ENCODE measurements around the gene SENP5. TPM values are rescaled to one million over a fixed set of nuclear protein-coding genes. Genes with fewer than 3 reads are reported as not detected.

The SENP5 gene
- total and polyA plus RNA-seq, 9 of the 15 experiments (the other 6 are each of a cell fraction or from before 2014, with no cell fraction given), result 18.3 to 59.7 (median 35.8) TPM

GRCh38 chr3:196969134-196969659 lies 101.5 kb downstream of the SENP5 start (continued):
- no peak for TF ChIP-seq CHD4 (IDR thresholded peaks at IDR 0.05; ENCODE audit: insufficient read depth, insufficient replicate concordance, low read depth, low read length, poor library complexity, severe bottlenecking)
- peak; percentile 94 for TF ChIP-seq ZNF592 (IDR thresholded peaks at IDR 0.05)
- no peak for TF ChIP-seq ZC3H8 (IDR thresholded peaks at IDR 0.05)
- TF ChIP-seq, protein P1, sequence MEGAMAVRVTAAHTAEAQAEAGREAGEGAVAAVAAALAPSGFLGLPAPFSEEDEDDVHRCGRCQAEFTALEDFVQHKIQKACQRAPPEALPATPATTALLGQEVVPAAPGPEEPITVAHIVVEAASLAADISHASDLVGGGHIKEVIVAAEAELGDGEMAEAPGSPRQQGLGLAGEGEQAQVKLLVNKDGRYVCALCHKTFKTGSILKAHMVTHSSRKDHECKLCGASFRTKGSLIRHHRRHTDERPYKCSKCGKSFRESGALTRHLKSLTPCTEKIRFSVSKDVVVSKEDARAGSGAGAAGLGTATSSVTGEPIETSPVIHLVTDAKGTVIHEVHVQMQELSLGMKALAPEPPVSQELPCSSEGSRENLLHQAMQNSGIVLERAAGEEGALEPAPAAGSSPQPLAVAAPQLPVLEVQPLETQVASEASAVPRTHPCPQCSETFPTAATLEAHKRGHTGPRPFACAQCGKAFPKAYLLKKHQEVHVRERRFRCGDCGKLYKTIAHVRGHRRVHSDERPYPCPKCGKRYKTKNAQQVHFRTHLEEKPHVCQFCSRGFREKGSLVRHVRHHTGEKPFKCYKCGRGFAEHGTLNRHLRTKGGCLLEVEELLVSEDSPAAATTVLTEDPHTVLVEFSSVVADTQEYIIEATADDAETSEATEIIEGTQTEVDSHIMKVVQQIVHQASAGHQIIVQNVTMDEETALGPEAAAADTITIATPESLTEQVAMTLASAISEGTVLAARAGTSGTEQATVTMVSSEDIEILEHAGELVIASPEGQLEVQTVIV (CRISPR knock-in tag; IDR thresholded peaks at IDR 0.05; ENCODE audit: borderline replicate concordance), result no peak
- peak; percentile 78; the same call in 1 of the 2 replicates for TF ChIP-seq HBP1 (CRISPR knock-in tag; IDR thresholded peaks at IDR 0.05)
- no peak for TF ChIP-seq SMARCB1 (IDR thresholded peaks at IDR 0.05; ENCODE audit: insufficient read length, low read depth)
- no peak for TF ChIP-seq CTBP1 (IDR thresholded peaks at IDR 0.05; ENCODE audit: borderline replicate concordance)
- no peak for TF ChIP-seq CREB5 (CRISPR knock-in tag; IDR thresholded peaks at IDR 0.05)
- no peak for TF ChIP-seq FIP1L1 (IDR thresholded peaks at IDR 0.05; ENCODE audit: low read depth, low read length, poor library complexity, severe bottlenecking)
- TF ChIP-seq POLR2H (tag; IDR thresholded peaks at IDR 0.05; ENCODE audit: low read depth), result no peak
- peak; percentile 83; the same call in 1 of the 2 replicates for TF ChIP-seq CUX1 (CRISPR knock-in tag; IDR thresholded peaks at IDR 0.05)
- TF ChIP-seq PHF21A (IDR thresholded peaks at IDR 0.05; ENCODE audit: borderline replicate concordance, low read depth), result no peak

Measured in K562 (cell line).